Measurements from ENCODE around the gene GIT2. TPM values are rescaled to one million over a fixed set of nuclear protein-coding genes. Genes with fewer than 3 reads are reported as not detected.

Gene GIT2, protein sequence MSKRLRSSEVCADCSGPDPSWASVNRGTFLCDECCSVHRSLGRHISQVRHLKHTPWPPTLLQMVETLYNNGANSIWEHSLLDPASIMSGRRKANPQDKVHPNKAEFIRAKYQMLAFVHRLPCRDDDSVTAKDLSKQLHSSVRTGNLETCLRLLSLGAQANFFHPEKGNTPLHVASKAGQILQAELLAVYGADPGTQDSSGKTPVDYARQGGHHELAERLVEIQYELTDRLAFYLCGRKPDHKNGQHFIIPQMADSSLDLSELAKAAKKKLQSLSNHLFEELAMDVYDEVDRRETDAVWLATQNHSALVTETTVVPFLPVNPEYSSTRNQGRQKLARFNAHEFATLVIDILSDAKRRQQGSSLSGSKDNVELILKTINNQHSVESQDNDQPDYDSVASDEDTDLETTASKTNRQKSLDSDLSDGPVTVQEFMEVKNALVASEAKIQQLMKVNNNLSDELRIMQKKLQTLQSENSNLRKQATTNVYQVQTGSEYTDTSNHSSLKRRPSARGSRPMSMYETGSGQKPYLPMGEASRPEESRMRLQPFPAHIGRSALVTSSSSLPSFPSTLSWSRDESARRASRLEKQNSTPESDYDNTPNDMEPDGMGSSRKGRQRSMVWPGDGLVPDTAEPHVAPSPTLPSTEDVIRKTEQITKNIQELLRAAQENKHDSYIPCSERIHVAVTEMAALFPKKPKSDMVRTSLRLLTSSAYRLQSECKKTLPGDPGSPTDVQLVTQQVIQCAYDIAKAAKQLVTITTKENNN
- 50.5 TPM for total RNA-seq
- long read RNA-seq, full-length matches to known transcripts, result 6 of 55 reads
- long read RNA-seq, partial matches to known transcripts, result 24 of 55 reads
- long read RNA-seq, other reads (novel, unspliced or antisense), result 25 of 55 reads

DNA sequence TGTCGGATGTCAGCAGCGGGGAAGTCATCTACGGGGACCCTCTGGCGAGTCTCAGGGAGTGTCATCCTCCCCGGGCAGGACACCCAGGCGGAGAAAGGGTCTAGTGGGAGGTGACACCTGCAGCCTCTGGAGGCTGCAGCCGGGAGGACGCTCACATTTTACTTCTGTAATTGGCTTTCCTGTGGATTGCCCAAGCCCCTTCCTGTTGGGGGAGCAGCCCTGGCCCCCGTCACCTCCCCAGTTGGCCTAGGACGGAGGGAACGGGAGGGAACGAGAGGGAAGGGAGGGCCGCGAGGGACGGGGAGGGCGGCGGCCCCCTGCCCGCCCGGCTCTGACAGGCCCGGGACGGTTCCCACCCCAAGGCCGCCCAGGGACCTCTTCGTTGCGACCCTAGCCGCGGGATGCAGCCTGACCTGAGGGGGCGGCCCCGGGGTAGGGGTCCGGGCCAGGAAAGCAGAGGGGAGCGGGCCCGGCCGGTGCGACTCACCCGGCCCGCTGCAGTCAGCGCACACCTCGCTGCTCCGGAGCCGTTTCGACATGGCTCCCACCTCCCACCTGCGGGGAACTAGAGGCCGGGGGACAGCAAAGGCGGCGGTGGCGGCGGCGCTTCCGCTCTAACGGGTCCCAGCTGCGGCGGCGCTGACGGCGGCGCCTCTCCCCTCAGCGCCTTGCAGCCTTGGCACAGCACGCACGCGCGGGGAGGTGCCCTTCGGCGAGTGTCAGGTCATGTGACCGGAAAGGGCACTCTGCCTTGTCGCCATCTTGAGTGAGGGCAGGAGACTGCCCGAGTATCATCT lies at the start of gene GIT2:
Gene GIT2, minus strand, starts transcription at position 683 of the 797 bp plus-strand sequence. Its CDS starts 144 bp downstream, at position 539.
- Histone ChIP-seq H3K9me3 (replicated peaks) (no peaks in the 10 kb centered on the region), H3K27ac (replicated peaks) (peak within 1 kb of the TSS; percentile 94), H3K36me3 (peaks cover 11% of the 10 kb centered on the region), H3K27me3 (ENCODE audit: low read depth) (no peaks in the 10 kb centered on the region), H3K4me3 (peak within 1 kb of the TSS; percentile 97), H3K4me1 (peaks cover 72% of the 10 kb centered on the region)
- DNase-seq, result peak; percentile 95
- intact Hi-C loops (cut with micrococcal nuclease), result no loop called here
- TF ChIP-seq, protein P1, sequence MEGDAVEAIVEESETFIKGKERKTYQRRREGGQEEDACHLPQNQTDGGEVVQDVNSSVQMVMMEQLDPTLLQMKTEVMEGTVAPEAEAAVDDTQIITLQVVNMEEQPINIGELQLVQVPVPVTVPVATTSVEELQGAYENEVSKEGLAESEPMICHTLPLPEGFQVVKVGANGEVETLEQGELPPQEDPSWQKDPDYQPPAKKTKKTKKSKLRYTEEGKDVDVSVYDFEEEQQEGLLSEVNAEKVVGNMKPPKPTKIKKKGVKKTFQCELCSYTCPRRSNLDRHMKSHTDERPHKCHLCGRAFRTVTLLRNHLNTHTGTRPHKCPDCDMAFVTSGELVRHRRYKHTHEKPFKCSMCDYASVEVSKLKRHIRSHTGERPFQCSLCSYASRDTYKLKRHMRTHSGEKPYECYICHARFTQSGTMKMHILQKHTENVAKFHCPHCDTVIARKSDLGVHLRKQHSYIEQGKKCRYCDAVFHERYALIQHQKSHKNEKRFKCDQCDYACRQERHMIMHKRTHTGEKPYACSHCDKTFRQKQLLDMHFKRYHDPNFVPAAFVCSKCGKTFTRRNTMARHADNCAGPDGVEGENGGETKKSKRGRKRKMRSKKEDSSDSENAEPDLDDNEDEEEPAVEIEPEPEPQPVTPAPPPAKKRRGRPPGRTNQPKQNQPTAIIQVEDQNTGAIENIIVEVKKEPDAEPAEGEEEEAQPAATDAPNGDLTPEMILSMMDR (IDR thresholded peaks at IDR 0.05; ENCODE audit: borderline replicate concordance), result no peak

DNA sequence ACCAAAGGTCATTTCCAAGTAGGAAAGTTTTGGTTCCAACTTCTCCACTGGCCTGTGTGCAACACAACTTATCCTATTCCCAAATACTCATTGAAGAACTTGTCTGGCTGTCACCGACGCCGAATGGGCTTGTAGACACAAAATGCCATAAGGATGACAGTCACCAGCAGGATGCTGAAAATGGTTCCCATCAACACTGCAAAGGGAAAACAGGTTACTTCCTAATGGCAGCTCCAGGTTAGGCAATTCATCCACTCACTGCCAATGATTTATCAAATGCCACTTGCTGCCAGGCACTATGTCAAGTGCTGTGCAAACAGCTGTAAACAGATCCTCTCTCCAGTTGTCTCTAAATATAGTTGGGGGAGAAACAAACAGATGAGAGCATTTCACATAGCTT lies 46.1 kb upstream of the GIT2 start:
- peaks cover 51% of the 10 kb centered on the region for H3K4me1 ChIP-seq
- no peaks in the 10 kb centered on the region for H3K9me3 ChIP-seq (replicated peaks)
- intact Hi-C loops (cut with micrococcal nuclease), result no loop called here
- DNase-seq, result peak; percentile 16
- H3K27me3 ChIP-seq (ENCODE audit: low read depth), result no peaks in the 10 kb centered on the region
- H3K36me3 ChIP-seq, result peaks cover 33% of the 10 kb centered on the region
- H3K4me3 ChIP-seq, result no peak overlapping the region
- TF ChIP-seq, protein P1 (IDR thresholded peaks at IDR 0.05; ENCODE audit: borderline replicate concordance), result no peak
- peak overlapping the region; percentile 80 for H3K27ac ChIP-seq (replicated peaks)

DNA sequence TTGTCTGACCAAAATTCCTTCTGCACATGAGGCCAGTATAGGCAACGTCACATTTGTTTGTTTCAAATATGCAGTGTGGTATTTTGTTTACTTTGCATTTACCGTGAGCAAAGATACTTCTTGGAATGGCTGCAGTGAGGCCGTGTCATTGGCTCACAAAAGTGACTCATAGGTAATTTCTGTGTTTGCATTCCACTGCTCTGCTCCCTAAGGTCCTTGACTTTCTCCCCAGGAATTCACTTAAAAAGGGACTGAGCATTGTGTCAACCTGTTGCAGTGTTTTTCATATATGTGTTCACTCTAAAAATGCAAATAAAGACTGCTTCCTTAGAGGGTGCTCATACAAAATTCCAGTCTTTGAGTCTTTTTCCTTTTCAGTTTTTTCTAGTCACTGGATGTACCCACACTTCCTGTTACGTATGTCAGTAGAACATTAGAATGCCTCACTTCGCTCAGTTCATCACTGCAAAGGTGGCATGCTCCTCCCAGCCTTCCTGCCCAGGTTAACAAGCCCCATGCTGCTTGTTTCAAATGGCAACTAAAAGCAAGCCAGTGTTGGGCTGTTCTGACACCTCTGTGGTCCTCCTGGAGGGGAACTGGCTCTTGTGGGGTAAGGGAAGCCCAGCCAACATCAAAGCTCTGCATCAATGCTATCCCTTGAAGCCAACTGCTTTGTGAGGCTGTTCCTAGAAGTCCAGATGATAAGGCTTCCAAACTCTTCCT lies 43.1 kb upstream of the GIT2 start:
- Histone ChIP-seq H3K27ac (replicated peaks) (no peak overlapping the region), H3K4me1 (peaks cover 51% of the 10 kb centered on the region), H3K4me3 (no peak overlapping the region), H3K9me3 (replicated peaks) (no peaks in the 10 kb centered on the region), H3K36me3 (peaks cover 59% of the 10 kb centered on the region), H3K27me3 (ENCODE audit: low read depth) (no peaks in the 10 kb centered on the region)
- TF ChIP-seq, protein P1 (IDR thresholded peaks at IDR 0.05; ENCODE audit: borderline replicate concordance), result no peak
- intact Hi-C loops (cut with micrococcal nuclease), result no loop called here
- DNase-seq, result no peak

DNA sequence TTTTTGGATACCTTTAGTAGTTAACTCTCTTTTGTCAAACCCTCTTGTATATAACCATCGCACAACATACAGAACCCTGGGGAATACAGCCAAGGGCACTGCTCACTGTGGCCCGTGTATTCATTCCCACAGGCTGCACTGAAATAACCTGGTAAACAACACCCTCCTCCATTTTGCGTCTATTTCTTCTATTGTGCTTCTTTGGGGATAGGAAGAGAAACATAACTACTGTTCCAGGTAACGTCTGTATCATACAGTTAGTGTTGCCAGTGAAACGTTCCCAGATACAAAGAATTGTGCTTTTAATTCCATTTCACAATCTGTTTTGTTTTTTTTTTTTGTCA lies 42.5 kb upstream of the GIT2 start:
- Histone ChIP-seq H3K27ac (replicated peaks) (no peak overlapping the region), H3K36me3 (peaks cover 59% of the 10 kb centered on the region), H3K9me3 (replicated peaks) (no peaks in the 10 kb centered on the region), H3K4me1 (peaks cover 50% of the 10 kb centered on the region), H3K27me3 (ENCODE audit: low read depth) (no peaks in the 10 kb centered on the region), H3K4me3 (no peak overlapping the region)
- DNase-seq, result no peak
- intact Hi-C loops (cut with micrococcal nuclease), result no loop called here
- TF ChIP-seq, protein P1 (IDR thresholded peaks at IDR 0.05; ENCODE audit: borderline replicate concordance), result no peak
